Omental fat pad (tissue), 4 donors: Measurements from ENCODE around the gene TTC7B. TPM values are rescaled to one million over a fixed set of nuclear protein-coding genes. Genes with fewer than 3 reads are reported as not detected.
A peak's percentile ranks its signal among the peaks of the same experiment; 100 is the strongest.

Experiments
- ATAC-seq: fragments of 150-250 bp; one replicate; pipeline ENCODE4 v1.9.1; 2016; ENCODE audit warnings: mild to moderate bottlenecking, moderate library complexity; ENCODE audit not compliant: low FRiP score
- DNase-seq: peaks from one replicate; pipeline ENCODE4 v3.0.0-alpha.2; 2019; ENCODE audit warnings: low spot score
- total RNA-seq, 4 donors: library from RNA; depleted of rRNA; stranded (reverse); fragments of >200 nt; gene quantifications; one replicate each; pipeline ENCODE4 v1.1.0, GENCODE V29; 2016
- TF ChIP-seq, protein P1 (sequence below), 3 donors: fragments of 450-650 bp; IDR thresholded peaks; one replicate each; pipeline ENCODE4 v1.5.1; 2016 to 2017; ENCODE audit warnings: antibody characterized with exemption in 3 of 3, mild to moderate bottlenecking in 3 of 3, moderate library complexity in 2 of 3

Gene TTC7B
- total RNA-seq, 4 donors from 2014 or later: 31.9 to 56.3 (median 38.4) TPM

DNA sequence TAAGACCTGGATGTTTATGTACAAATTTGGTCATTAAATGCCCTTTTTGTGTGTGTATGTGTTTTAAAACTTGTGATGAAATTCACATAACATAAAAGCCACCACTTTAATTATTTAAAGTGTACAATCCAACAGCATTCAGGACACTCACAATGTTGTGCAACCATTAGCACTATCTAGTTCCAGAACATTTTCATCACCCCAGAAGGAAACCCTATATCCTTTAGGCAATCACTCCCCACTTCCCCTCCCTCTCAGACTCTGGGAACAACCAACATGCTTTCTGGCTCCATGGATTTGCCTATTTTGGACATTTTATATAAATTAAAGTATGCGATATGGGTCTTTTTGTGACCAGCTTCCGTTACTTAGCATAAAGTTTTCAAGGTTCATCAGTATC, 124.6 kb downstream of the TTC7B start:
- TF ChIP-seq, protein P1, sequence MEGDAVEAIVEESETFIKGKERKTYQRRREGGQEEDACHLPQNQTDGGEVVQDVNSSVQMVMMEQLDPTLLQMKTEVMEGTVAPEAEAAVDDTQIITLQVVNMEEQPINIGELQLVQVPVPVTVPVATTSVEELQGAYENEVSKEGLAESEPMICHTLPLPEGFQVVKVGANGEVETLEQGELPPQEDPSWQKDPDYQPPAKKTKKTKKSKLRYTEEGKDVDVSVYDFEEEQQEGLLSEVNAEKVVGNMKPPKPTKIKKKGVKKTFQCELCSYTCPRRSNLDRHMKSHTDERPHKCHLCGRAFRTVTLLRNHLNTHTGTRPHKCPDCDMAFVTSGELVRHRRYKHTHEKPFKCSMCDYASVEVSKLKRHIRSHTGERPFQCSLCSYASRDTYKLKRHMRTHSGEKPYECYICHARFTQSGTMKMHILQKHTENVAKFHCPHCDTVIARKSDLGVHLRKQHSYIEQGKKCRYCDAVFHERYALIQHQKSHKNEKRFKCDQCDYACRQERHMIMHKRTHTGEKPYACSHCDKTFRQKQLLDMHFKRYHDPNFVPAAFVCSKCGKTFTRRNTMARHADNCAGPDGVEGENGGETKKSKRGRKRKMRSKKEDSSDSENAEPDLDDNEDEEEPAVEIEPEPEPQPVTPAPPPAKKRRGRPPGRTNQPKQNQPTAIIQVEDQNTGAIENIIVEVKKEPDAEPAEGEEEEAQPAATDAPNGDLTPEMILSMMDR (IDR thresholded peaks at IDR 0.05): no peak
- ATAC-seq: no peak
- DNase-seq: no peak

DNA sequence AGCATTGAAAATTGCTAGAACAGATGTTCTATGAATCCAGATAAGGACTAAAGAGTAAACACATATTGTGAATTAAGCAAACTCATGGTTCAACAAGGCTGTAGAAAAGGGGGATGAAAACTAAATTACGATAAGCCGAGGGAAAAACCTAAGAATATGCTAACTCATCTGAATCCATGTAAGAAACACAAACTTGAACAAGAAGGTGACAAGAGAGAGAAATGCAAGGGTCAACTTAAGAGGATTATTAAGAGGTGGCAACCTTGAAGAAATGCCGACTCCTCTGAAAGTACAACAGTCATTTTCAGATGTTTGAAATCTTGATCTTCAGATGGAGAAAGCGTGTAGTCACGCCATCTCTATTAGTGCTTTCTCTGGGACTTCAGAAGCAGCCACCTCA, 128.6 kb downstream of the TTC7B start:
- no peak for DNase-seq

DNA sequence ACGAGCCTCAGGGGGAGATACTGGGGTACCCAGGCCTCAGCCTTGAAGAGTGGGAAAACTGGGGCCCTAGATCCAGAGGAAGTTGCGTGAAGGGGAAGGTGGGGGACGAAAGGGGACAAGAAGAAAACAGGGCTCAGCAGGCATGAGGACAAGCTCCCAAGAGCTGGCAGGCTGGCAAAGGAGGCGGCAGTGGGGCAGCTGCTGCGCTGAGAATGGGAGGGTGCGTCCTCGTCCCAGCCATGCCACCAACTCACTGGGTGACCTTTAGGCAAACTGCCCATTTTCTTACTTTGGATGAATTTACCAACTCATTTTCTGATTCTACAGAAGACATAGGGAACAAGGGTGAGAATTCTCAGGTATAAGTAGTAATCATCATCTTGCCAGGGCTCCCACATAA, 133.6 kb downstream of the TTC7B start:
- TF ChIP-seq, protein P1 (IDR thresholded peaks at IDR 0.05): no peak
- DNase-seq (no peak), ATAC-seq (no peak)

More for the DNA sequence above, 128.6 kb downstream of the TTC7B start:
- TF ChIP-seq, protein P1 (IDR thresholded peaks at IDR 0.05): no peak
- no peak for ATAC-seq

DNA sequence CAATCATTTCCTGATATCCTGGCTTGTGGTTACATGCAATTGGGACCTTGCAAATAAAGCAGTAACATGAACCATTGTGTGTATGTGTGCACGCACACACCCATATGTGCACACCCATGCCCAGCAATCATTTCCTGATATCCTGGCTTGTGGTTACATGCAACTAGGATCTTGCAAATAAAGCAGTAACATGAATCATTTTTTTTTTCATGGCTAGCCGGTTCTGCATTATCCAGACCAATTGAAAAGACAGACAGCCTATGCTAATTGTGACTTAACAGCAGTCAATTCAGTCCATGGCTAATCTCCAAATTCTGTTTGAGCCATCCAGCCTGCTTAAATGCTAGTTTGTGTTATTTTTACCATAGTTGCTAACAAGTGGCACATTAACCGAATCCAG, 134.3 kb downstream of the TTC7B start:
- DNase-seq (no peak), ATAC-seq (no peak)
- TF ChIP-seq, protein P1 (IDR thresholded peaks at IDR 0.05): no peak

DNA sequence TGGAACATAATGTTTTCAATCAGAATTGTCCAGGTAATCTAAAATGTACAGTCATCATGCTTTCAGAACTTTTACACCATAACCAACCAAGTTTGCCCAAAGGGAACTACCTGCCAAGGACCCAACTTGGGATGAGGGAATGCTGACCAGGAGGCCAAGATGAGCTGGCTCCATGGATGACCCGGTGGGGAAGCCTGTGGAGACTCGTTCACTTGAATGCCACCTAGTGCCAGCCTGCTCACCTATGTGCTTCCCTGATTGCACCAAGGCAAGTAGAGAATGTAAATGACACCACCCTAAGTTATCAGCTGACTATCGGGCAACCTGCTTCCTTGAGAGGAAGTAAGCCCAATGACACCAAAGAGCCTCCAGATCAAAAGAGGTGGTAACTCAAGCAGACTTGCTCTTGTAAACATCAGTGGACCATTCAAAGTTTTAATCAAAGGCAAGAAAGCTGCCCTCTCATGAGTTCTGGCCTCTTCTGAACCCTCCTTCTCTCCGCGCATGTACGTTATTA, 137.3 kb downstream of the TTC7B start:
- TF ChIP-seq, protein P1 (IDR thresholded peaks at IDR 0.05): no peak
- no peak for ATAC-seq

DNA sequence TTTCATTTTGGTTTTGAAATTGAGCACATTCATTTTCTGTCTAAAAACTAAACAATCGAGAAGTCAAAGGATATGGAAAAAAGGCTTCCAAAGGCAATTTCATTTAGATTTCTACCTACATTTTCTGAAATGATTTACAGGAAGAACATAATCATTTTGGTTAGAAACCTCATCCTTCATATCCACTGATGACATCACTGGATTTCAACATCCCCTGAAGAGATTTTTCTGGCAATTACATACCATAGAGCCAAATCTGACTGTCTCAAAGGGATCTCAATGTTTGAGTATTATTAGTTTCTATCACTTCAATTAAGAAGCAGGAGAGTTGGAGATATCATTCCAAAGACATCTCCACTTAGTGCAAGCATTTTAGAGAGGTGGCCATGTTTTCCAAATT, 137.8 kb downstream of the TTC7B start:
- no peak for DNase-seq
- TF ChIP-seq, protein P1 (IDR thresholded peaks at IDR 0.05): no peak
- ATAC-seq: no peak

More for the DNA sequence above, 137.3 kb downstream of the TTC7B start:
- no peak for DNase-seq

DNA sequence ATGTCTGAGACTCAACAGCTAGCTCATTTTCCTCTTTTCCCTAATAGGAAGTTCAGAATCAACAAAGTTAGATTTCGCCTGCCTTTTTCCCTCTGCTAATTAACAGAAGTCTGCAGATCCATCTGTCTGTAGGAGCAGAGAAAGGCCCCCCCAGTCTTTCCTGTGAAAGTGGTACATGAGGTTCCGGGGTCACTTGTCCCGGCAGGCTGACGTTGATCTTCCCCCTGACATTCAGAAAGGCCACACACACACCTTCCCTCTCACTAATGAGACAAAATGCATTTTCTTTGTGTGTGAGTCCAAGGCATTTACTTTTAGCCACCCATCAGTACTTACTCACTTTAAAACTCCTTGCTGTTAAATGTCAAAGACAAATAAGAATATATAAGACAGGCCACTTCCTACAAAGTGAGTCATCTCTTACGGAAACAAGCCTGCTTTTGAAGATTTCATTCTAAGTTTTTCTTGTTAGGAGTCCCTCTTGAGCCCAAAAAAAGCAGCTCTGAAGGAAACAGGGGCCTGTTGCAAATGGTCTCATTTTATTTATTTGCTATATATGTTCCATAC, 138.7 kb downstream of the TTC7B start:
- TF ChIP-seq, protein P1 (IDR thresholded peaks at IDR 0.05): no peak
- DNase-seq: no peak
- peak; percentile 65 for ATAC-seq
